ENCODE measurements around the gene SHANK2.

The SHANK2 gene

GRCh38 chr11:71202598-71202944, 49.8 kb downstream of the SHANK2 start:
- DNase-seq (ENCODE audit: low read depth in 2 of 2), result no peak

Measured in stimulated activated CD8-positive, alpha-beta memory T cell treated with anti-CD3 and anti-CD28 coated beads, Interleukin-7, amount 100 ng/mL, for 1 hour (primary cell).